ENCODE results near the gene GLO1.

The GLO1 gene

DNA sequence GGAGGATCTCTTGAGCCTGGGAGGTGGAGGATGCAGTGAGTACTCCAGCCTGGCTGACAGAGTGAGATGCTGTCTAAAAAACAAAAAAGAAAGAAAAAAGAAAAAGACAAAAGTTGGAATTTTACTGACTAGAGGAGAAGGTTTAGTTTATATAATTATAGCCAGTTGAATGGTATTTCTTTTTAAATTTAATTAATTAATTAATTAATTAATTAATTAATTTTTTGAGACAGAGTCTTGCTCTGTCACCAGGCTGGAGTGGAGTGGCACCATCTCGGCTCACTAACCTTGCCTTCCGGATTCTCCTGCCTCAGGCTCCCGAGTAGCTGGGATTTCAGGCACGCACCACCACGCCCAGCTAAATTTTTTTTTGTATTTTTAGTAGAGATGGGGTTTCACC lies 20.8 kb upstream of the GLO1 start:
- peaks cover 0 to 12% of the 10 kb centered on the region in 2 donors for H3K27me3 ChIP-seq
- no peak for DNase-seq
- H3K9me3 ChIP-seq: no peaks in the 10 kb centered on the region
- H3K27ac ChIP-seq: no peak overlapping the region
- H3K4me1 ChIP-seq: no peaks in the 10 kb centered on the region
- intact Hi-C loops (cut with DNase I; ENCODE audit: low total_unique reads): no loop called here
- TF ChIP-seq, protein P1, sequence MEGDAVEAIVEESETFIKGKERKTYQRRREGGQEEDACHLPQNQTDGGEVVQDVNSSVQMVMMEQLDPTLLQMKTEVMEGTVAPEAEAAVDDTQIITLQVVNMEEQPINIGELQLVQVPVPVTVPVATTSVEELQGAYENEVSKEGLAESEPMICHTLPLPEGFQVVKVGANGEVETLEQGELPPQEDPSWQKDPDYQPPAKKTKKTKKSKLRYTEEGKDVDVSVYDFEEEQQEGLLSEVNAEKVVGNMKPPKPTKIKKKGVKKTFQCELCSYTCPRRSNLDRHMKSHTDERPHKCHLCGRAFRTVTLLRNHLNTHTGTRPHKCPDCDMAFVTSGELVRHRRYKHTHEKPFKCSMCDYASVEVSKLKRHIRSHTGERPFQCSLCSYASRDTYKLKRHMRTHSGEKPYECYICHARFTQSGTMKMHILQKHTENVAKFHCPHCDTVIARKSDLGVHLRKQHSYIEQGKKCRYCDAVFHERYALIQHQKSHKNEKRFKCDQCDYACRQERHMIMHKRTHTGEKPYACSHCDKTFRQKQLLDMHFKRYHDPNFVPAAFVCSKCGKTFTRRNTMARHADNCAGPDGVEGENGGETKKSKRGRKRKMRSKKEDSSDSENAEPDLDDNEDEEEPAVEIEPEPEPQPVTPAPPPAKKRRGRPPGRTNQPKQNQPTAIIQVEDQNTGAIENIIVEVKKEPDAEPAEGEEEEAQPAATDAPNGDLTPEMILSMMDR (IDR thresholded peaks at IDR 0.05): no peak
- no peaks in the 10 kb centered on the region for H3K36me3 ChIP-seq
- H3K4me3 ChIP-seq: no peak overlapping the region

DNA sequence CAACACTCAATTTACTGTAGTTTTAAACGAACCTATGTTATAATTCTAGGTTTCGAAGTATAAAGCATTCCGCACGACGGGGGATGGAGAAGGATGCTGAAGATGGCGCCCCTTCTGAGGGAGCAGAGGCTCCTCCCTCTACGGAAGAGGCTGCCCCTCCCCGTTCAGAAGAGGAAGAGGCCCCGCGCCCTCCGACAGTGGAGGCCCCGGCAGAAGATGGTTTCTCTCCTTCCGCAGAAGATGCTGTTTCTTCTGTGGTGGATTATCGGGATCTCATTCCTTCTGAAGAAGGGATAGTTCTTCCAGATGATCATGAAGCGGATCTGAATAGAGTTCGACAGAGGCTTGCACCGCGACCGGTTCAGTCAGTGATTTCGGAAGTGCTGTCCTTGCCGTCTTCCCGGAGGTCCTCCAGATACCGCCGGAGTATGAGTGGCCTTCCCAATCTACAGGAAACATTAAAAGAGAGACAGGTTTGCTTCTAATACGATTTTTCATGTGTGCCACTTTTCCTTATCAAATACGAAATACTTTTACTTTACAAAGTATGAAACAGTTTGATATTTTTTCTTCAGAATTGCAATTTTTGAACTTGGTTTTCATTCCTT lies 19.9 kb upstream of the GLO1 start:
- Histone ChIP-seq H3K36me3 (no peaks in the 10 kb centered on the region), H3K27me3 (peaks cover 0 to 12% of the 10 kb centered on the region in 2 donors), H3K27ac (no peak overlapping the region), H3K4me3 (no peak overlapping the region), H3K4me1 (no peaks in the 10 kb centered on the region), H3K9me3 (no peaks in the 10 kb centered on the region)
- intact Hi-C loops (cut with DNase I; ENCODE audit: low total_unique reads): no loop called here
- TF ChIP-seq, protein P1 (IDR thresholded peaks at IDR 0.05): no peak
- DNase-seq: no peak

DNA sequence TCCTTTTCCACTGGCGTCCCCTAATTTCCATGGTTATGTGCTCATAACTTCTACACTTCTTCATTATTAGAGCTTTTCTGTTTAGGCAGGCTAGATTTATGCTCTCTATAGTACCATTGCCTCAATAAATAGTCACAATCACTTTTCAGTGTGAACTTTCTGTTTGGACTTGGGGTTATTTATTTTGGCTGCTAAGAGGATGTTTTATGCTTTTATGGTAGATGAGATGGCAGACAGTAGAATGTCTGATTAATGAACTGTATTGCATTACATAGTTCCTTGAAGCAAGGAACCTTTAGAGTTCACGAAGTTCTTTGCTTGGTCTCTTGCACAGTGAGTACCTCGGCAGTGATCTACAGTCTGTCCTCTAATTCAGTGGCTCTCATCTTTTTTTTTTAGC lies 19.1 kb upstream of the GLO1 start:
- Histone ChIP-seq H3K9me3 (no peaks in the 10 kb centered on the region), H3K36me3 (no peaks in the 10 kb centered on the region), H3K4me1 (no peaks in the 10 kb centered on the region), H3K27me3 (peaks cover 0 to 15% of the 10 kb centered on the region in 2 donors), H3K27ac (no peak overlapping the region), H3K4me3 (no peak overlapping the region)
- DNase-seq: no peak
- intact Hi-C loops (cut with DNase I; ENCODE audit: low total_unique reads): no loop called here
- TF ChIP-seq, protein P1 (IDR thresholded peaks at IDR 0.05): no peak

- no peak overlapping the region for H3K27ac ChIP-seq
- H3K4me1 ChIP-seq: peaks cover 0 to 2% (median 1%) of the 10 kb centered on the region in 4 donors
- TF ChIP-seq, protein P1 (IDR thresholded peaks at IDR 0.05): no peak
- H3K27me3 ChIP-seq: peaks cover 0 to 30% of the 10 kb centered on the region in 2 donors
- no peaks in the 10 kb centered on the region for H3K36me3 ChIP-seq
- DNase-seq: no peak
- H3K9me3 ChIP-seq: no peaks in the 10 kb centered on the region
- intact Hi-C loops (cut with DNase I; ENCODE audit: low total_unique reads): no loop called here
- no peak overlapping the region for H3K4me3 ChIP-seq
These were observed 17.4 kb upstream of the GLO1 start for GRCh38 chr6:38720295-38720694.

- Histone ChIP-seq H3K27me3 (peaks cover 0 to 37% of the 10 kb centered on the region in 2 donors), H3K4me1 (peaks cover 5 to 10% (median 7%) of the 10 kb centered on the region in 4 donors), H3K27ac (no peak overlapping the region), H3K36me3 (no peaks in the 10 kb centered on the region), H3K9me3 (no peaks in the 10 kb centered on the region), H3K4me3 (no peak overlapping the region)
- intact Hi-C loops (cut with DNase I; ENCODE audit: low total_unique reads): no loop called here
- no peak for DNase-seq
- TF ChIP-seq, protein P1 (IDR thresholded peaks at IDR 0.05): no peak
These were observed 16.4 kb upstream of the GLO1 start for GRCh38 chr6:38719358-38719757.

- Histone ChIP-seq H3K27me3 (peaks cover 0 to 51% of the 10 kb centered on the region in 2 donors), H3K27ac (no peak overlapping the region), H3K36me3 (no peaks in the 10 kb centered on the region), H3K9me3 (no peaks in the 10 kb centered on the region), H3K4me1 (peaks cover 5 to 10% (median 7%) of the 10 kb centered on the region in 4 donors), H3K4me3 (no peak overlapping the region)
- DNase-seq: no peak
- intact Hi-C loops (cut with DNase I; ENCODE audit: low total_unique reads): no loop called here
- TF ChIP-seq, protein P1 (IDR thresholded peaks at IDR 0.05): no peak
These were observed 13.9 kb upstream of the GLO1 start for GRCh38 chr6:38716825-38717224.
